ENCODE data around the gene KLHDC8A.
A peak's percentile ranks its signal among the peaks of the same experiment; 100 is the strongest.

KLHDC8A gene

DNA sequence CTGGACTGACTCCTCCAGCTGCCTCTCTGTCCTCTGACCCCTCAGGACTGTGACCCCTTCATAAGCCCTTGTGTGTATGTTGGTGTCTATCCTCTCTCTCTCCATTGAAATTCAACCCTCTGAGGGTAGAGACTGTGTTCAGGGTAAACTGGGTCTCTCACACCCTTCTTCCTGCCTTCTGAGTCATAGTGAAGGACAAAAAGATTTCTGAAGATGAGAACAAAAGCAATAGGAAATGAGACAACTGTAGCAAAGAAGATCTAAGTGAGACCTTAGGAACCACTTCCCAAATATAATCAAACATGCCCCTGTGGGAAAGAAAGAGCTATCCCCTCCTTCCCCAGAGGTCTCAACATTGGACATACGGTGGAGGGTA, 52.0 kb downstream of the KLHDC8A start:
- TF ChIP-seq, protein P1, sequence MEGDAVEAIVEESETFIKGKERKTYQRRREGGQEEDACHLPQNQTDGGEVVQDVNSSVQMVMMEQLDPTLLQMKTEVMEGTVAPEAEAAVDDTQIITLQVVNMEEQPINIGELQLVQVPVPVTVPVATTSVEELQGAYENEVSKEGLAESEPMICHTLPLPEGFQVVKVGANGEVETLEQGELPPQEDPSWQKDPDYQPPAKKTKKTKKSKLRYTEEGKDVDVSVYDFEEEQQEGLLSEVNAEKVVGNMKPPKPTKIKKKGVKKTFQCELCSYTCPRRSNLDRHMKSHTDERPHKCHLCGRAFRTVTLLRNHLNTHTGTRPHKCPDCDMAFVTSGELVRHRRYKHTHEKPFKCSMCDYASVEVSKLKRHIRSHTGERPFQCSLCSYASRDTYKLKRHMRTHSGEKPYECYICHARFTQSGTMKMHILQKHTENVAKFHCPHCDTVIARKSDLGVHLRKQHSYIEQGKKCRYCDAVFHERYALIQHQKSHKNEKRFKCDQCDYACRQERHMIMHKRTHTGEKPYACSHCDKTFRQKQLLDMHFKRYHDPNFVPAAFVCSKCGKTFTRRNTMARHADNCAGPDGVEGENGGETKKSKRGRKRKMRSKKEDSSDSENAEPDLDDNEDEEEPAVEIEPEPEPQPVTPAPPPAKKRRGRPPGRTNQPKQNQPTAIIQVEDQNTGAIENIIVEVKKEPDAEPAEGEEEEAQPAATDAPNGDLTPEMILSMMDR (conservative IDR thresholded peaks at IDR 0.05), result no peak
- no peak overlapping the region for H3K27ac ChIP-seq

DNA sequence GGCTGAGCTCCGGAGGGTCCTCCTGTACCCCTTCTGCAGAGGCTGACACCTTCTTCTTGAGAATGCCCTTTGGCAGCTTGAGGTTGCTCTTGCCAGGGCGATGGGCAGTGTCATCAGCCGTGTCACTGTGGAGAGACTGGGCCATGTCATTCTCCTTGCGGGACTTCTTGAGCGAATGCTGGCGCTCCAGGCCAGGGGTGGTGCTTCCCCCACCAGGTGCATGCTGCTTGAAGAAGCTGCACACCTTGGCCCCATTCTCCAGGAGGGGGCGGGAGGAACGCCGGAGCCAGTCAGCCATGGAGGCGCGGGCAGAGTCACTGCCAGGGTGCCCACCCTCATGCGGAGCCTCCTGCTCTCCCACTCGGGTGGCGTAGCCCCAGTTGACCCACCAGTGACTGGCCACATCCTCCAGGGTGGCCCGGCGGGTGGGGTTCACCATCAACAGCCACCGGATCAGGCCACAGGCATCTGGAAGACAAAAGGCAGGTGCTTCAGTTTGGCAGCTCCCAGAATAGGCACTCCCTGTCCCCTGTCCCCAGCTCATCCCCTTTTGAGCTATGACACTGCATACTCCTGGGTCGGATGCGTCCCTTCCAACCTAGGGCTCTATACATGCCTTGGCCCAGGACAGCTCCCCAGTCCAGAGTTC, 52.6 kb downstream of the KLHDC8A start:
- TF ChIP-seq, protein P1 (conservative IDR thresholded peaks at IDR 0.05), result no peak
- H3K27ac ChIP-seq, result no peak overlapping the region

DNA sequence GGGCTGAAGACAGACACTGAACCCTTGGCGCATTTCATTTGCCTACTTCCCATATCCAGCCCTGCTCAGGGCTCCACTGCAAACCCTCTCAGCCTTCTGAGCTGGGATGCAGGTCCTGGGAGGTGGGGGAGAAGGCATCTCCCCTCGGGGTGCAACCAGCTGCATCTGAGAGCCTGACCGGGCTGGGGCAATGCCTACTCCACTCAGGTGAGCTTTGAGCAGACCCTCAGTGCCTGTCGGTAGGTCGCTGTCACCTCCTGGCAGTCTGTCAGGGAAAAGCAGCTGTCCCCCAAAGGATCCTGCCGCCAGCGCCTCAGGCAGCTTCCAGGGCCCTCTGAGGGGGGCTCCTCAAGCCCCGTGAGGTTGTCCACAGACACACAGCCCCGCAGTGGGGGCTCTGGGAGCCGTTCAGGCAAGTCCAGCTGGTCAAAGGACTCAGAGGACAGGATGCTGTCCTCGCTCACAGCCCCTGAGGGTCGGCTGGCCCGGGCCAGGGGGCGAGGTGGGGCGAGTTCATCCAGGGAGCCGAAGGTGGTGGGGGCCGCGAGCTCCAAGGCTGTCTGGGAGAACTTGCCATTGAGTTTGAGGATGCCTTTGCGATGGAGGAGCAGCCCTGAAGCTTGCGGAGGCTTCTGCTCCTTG, 53.4 kb downstream of the KLHDC8A start:
- no peak overlapping the region for H3K27ac ChIP-seq
- TF ChIP-seq, protein P1 (conservative IDR thresholded peaks at IDR 0.05), result no peak

DNA sequence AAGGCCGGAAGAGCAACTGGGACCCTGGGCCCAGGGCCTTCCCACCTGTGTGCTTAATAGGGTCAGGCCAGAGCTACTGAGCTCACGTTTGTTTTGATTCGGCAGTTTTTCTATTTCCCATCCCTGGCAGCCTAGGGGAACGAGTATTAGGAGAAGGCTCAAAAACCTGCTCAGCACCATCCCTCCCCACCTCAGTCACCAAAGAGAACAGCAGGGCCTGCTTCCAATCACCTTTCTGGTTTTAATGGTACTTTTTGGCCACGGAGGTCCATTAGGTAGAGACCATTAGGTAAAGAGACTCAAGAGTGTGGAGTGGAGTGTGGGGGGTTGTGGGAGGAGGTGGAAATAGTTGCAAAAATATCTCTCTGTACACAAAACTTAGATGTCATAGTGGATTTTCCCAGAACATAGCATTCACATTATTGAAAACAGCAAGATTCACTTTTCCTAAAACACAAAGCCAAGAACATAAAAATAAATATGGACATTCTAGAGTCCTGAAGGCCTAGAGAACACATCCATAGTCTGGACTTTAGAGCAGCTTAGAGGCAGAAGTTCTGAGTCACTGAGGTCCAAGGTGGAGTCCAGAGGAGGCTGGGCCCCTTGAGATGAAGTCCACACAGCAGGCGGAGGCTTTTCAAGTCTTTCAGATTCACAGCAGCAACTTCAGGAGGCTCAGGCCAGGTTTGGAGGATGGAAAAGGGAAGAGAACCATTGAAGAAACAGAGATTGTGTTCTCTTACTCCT, 54.7 kb downstream of the KLHDC8A start:
- peak overlapping the region; percentile 7; the same call in 1 of the 2 replicates for H3K27ac ChIP-seq
- TF ChIP-seq, protein P1 (conservative IDR thresholded peaks at IDR 0.05), result no peak

DNA sequence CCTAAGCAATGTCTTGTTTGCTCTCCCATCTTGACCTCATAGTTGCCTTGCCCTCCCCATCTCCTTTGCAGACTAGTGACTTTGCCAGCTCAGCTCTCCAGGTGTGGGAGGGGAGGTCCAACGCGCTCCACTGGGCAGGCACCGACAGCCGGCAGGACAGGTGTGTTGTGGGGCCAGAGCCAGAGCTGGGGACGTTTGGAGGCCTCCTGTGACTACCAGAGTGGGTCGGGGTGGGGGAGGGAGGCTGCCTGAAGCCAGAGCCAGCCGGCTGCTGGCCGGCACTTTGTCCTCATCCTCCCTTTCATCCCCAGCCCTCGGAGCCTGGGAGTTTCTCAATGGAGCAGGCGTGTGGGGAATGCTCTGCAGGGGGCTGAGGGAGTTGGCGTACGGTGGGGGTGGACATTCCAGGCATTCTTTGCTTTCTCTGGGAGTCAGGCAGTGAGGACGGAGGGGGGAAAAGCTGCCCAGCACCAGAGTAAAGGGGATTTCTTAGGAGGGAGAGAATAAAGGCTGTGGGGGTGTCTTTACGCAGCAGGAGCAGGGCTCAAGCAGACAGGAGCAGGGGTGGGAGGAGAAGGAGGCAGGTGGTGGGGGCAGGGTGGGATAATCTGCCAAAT, 55.4 kb downstream of the KLHDC8A start:
- H3K27ac ChIP-seq, result peak overlapping the region; percentile 7; the same call in 1 of the 2 replicates
- TF ChIP-seq, protein P1 (conservative IDR thresholded peaks at IDR 0.05), result no peak

DNA sequence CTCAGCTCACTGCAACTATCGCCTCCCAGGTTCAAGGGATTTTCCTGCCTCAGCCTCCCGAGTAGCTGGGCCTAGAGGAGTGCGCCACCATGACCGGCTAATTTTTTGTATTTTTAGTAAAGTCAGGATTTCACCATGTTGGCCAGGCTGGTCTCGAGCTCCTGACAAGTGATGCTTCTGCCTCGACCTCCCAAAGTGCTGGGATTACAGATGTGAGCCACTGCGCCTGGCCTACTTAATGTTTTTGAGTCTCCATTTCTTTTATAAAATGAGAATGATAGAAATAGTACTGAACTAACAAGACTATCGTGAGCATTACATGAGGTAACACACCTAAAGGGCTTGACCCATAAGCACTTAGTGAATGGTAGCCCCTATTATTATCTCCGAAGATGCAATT, 56.6 kb downstream of the KLHDC8A start:
- no peak overlapping the region for H3K27ac ChIP-seq
- TF ChIP-seq, protein P1 (conservative IDR thresholded peaks at IDR 0.05), result no peak

Measured in VCaP (cell line).